ENCODE results near the gene NTMT2.
"Not testable (repeated sequence)": the region's sequence is repeated elsewhere in the genome, so short reads cannot be mapped to it uniquely, and the experiment has no call there.

Gene NTMT2

DNA sequence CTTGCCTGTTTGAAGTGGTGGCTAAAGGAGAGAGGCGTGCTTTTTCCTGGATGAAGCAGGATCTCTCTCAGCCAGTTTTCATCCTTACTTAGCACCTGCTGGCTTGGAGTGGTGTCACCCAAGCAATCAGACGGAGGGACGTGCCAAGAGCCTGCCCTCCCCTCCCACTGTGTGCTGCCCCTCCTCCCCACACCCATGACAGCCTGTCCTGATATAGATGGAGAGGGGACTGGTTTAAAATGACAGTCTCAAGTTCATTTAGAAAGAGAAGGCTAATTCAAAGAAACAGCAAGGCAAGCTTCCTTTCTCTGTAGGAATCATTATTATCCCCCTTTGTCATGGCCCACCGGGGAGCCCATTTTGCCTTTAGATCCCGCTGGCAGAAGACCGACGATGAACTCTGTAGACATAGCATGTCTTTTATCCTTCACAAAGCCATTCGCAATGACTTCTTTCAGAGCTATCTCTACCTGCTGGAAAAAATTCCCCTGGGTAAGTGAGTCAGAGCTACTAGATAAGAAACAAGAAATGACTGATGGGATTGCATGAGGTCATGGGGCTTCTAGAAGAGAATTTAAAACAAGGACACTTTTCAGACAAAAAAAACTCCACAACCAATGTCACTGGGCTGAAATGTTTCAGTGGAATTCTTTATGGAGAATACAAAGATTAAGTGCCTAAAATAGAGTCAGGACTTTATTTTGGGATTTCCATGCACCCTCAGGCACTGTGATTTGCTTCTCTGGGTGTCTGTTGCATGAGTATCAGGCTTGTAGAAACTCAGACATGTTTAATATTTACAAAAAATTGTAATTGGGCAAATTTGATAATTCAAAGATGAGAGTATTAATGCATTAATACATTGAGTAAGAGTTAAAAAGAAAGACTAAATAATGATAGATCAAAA is at the start of gene NTMT2:
TSS of gene NTMT2 (plus strand) at position 190 of the 907 bp plus-strand sequence. CDS start at position 339, 149 bp downstream.
- no peak for DNase-seq

DNA sequence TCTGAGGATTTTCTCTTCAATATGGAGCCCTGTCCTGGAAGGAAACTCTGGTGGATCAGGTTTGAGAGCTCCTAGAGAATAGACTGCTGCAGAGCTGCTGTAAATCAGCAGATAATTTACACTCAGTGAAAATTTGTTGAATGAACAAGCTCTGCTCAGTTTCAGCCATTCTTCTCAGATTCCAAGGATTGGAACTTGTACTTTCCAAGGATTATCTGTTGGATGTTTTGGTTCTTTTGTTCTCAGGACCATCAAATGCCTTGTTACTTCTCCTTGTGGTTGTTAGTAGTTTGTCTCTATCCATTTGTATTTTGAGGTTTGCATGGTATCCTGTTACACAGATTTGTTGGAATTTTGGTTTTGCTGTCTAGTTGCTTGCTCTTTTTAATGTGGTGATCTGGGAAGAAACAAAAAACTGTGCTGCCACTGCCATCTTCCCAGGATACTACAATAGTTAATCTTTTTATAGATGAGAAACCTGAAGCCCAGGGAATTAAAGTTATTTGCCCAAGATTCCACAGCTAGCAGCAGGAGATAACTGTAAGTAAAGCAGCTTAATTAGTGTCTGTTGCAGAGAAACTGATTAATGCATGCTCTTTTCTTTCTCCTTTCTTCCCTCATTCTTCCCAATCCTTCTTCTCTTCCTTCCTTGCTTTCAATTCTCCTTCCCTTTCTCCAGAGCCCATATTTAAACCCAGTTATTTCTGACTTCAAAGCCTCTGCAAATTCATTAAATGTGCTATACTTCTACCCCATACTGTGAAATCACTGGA is 49.6 kb upstream of the NTMT2 start:
- no peak for DNase-seq

DNA sequence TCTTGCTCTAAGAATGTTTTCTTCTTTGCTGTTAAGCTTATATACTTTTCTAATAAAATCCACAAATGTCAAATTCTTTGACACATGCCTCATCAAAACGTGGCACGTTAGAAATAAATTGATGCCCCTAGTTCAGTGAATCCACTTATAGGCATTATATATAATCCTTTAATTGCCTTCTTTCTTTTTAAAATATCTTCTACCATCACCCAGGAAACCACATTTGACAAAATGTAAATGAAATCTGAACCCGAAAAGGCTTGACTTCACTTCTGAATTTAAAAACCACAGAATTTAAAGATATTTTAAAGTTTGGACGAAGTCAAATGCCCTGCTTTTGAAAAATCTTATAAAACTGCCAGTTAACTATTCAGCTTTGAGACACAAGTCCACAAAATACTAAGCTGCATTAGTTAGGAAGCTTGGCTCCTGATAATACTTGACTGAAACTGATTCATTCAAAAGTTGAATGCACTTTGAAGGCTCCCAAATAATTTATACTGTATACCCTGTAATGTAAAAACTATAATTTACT is 48.9 kb upstream of the NTMT2 start:
- no peak for DNase-seq

DNA sequence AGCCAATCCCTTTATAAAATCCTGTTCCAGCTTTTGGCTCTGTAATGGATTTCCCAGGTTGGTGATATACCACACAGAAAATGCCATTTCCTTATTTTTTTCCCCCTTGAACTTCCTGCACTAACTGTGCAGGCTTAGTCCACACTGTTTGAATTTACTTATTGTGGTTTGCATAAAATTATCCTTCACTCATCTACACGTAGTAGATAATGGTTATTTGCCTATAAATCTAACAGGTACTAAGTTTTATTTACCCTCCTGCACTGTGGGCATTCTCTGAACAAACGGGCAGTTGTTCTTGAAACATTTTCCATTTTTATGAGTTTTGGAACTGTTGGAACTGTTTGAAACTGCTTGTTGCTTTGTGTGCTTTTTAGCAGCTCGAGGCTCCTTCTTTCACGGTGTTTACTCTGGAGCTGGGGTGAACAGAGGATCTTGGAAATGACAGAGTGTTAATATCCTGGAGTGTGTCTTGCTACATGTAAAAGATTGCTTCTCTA is 48.3 kb upstream of the NTMT2 start:
- DNase-seq, result no peak

DNA sequence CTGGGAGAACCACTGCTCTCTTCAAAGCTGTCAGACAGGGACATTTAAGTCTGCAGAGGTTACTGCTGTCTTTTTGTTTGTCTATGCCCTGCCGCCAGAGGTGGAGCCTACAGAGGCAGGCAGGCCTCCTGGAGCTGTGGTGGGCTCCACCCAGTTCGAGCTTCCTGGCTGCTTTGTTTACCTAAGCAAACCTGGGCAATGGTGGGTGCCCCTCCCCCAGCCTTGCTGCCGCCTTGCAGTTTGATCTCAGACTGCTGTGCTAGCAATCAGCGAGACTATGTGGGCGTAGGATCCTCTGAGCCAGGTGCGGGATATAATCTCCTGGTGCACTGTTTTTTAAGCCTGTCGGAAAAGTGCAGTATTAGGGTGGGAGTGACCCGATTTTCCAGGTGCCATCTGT is 32.6 kb upstream of the NTMT2 start:
- DNase-seq, result not testable (repeated sequence)

DNA sequence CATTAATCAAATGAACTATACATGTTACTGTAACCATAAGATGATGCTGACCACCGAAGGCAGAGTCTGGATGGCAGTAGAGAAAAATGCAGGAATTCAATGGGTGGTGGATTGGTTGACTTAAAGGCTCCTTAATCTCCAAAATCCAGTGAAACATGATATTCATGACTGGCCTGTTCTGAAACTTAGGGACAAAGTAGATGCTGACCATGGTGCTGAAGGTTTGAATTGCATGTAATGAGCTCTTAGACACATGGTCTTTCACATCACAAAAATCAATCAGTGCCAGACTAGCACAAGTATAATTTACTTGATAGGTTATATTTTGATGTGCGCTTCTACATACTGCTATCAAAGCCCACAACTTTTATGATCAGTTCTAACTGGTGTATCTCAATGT is 30.9 kb upstream of the NTMT2 start:
- DNase-seq, result no peak

DNA sequence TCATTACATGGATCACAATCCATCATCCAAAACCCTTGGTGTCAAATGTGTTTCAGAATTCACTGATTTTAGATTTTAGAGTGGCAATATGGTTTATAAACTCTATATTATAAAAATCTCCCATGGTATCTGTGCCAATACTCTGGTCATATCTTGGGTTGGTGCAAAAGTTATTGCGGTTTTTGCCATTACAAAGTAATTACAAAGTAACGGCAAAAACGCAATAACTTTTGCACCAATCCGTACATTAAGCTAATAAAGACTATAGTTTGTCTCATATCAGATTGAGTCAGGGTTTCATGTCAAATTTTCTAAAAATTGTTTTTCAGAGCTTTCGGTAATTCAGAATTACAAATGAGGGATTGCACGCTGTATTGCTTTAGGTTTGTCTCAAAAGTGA is 23.4 kb upstream of the NTMT2 start:
- DNase-seq, result no peak

DNA sequence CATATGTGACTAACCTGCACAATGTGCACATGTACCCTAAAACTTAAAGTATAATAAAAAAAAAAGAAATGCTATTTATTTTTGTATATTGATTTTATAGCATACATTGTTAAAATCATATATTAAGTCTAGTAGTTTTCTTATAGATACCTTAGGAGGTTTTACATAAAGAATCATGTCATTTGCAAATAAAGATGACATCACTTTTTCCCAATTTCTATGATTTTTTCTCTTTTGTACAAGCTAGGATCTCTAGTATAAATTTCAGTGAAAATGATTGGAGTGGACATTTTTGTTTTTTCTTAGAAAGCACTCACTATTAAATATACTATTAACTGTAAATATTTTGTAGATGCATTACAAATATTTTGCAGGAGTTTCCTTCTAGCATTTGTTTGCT is 20.5 kb upstream of the NTMT2 start:
- DNase-seq, result no peak

DNA sequence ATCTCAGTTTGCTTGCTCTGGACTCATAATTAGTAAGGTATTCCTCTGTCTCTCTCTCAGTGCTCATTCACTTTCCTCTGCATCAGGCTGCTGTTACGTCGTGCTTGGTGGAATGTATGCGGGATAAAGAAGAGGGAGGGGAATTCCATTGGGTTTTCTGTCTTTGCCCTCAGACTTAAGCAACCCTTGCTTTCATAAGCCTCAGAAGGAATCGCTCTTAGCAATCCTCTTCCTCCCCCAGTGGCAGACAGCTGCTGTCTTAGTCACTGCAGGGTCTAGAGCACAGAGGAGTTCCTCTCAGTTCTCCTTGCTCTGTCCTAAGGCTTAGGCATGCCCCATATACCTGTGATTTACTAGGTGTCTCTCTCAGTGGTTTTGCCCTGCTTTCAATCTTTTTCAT is 19.1 kb upstream of the NTMT2 start:
- no peak for DNase-seq

DNA sequence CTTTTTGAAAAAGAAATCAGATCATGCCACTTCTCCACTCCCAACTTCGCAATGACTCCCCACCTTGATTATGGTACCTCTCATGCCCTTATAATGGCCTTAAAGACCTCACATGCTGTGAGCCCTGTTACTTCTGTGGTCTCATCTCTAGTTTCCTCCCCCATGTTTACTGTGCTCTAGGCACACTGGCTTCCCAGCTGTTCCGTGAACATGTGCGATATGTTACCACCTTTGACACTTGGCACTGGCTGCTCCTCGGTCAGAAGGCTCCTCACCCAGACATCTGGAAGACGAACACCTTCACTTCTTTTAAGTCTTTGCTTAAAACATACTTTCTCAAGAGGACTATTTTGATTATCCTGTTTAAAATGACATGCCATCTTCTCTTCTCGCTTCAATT is 14.3 kb upstream of the NTMT2 start:
- DNase-seq, result no peak

DNA sequence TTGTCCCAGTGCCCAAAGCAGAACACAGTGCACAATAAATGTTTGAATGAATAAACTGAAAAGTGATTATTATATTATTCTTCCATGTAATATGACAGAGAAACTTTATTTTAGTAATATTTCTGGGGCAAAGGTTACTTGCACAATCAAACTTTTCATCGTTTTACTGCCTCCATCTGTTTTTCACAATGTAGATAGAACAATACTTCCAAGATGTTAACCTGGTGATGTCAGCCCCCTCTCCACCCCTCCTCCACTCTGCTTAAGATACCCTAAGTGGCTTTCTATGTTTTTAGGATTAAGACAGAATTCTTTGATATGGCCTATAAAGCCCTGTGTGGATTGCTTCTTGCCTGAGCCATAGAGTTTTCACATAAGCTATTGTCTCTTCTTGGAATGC is 13.8 kb upstream of the NTMT2 start:
- no peak for DNase-seq

DNA sequence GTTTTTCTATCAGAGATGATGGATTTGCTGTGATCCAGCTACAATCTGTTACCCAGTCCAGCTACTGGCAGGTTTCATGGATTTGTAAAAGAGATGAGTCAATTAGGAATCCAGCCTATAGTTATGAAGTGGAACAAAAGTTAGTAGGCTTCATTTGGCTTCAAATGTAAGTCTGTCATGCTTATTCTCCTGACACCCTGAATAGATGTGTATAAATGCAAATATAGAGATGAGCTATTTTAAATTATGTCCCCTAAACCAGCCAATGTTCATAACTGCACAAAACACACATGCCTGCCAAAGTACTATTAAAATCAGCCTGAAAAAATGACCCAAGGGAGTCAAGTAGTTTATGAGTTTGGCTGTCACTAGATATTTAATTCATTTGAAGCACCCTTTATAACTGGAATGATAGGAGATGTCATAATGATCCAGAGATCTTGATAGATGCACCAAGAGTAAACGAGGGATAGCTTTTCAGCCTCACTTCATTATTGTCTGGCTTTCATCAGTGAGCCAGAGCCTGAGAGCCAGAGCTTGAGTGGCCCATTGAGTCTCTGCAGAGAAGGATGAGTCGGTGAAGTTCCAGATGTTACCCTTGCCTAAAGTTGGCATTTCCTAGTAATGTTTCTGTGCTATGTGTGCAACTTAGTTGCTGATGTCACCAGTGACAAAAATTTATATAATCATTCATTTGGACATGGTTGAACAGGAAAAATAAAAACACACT is 11.8 kb upstream of the NTMT2 start:
- DNase-seq, result no peak

DNA sequence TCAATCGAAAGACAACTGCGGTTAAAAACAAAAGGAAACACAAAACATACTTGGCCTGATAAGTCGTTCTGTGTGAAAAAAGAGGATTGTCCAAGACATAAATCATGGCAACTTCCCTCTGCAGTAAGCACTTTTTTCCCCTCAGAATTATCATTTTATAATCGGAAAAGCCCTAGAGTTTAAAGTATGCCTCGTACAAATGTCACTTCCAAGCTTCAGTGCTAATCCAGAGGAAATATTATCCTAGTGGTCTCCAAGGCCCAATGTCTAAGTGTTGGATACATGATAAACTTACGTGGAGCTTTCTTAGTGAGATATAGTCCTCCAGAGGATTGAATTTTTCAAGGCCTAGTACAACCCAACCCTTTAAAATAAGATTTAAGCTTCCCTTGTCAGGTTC is 11.2 kb upstream of the NTMT2 start:
- no peak for DNase-seq

DNA sequence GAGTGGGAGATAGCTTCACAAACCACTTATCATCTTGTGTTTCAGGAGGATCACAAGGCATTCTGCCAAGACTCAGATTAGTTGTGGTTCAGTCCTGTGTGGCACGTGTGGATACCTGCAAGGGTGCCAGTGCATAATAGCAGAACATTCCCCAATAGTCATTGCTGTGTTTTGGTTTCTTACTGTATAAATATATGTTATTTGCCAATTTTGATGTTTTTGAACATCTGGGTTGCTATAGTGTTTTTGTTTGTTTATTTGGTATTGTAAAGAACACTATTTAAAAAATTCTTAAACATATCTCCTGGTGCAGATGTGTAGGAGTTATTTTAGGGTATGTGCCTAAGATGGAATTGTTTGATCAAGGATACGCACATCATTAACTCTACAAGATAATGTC is 5.4 kb upstream of the NTMT2 start:
- DNase-seq, result no peak

DNA sequence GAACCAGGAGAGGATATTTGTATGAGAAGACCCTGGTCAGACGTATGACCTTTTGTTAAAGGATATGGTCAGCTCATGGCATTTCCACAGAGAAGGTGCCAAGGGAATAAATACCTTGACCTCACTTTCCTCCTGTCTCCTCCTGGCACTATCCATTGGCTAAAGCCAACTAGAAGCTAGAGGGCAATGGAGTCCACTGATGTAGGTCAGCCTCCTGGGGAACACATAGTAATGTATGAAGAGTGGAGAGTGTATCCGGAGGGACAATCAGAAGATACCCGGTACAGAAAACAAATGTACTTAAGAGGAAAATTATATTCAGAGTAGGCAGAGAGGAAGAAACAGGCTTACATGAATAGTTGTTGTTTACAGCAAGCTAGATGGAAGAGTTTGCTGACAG is 698 bp upstream of the NTMT2 start:
- DNase-seq, result no peak

DNA sequence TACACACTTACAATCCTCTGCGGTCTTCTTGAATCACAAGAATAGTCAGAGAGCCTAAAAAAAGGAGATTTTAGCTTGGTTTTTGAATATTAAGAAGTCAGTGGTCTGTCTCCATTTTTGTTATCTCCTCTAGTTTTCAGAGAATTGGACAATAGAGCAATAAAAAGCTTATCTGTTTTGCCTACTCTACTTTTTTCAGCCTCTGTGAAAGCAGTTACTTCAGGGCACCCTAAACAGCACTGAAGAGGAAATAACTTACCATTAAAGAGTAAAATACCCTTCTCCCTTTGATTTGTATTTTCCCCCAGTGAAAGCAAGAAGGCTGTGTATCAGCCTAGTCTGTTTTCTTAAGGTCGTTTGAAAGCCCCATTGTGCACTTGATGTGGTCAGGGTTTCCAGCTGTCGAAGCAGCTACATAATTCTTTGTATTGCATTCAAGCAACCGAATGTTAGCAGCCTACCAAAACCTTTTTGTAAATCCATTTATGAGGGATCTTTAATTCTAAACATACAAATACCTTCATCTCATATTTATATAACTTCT is 1.0 kb downstream of the NTMT2 start:
- DNase-seq, result no peak

DNA sequence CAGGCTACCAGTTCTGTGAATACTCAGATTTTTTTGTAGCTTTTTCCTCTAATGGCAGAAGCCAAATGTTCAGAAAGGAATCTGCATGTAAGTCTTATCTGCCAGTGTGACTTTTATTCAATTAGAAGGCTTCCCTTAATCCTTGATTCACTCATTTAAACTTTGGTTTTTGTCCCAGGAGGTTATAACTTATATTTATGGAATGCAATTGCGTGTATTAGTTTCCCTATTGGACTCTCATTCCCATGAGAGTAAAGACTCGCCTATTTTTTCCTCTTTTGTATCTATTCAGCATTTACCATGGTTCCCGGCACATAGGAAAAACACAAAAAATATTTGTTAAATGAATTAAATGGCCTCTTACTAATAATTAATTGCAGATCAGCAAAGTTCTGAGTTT is 3.5 kb downstream of the NTMT2 start:
- no peak for DNase-seq

DNA sequence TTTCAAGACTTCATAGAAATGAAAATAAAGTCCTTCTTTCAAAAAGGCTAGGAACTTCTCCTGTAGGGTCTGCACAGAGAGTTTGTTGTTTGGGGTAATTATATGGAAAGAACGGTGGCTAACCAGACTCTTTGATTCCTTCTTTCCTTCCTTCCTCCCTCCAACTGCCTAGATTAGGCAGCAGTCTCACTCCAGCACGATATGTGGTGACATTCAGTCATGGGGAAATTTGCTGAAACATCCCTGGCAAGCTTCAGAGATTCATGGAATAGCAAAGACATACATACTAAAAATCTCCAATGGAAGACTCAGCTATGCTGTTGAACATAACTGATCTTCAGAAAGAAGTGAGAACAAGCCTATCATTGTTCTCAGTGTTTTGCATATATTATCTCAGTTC is 4.3 kb downstream of the NTMT2 start:
- no peak for DNase-seq

DNA sequence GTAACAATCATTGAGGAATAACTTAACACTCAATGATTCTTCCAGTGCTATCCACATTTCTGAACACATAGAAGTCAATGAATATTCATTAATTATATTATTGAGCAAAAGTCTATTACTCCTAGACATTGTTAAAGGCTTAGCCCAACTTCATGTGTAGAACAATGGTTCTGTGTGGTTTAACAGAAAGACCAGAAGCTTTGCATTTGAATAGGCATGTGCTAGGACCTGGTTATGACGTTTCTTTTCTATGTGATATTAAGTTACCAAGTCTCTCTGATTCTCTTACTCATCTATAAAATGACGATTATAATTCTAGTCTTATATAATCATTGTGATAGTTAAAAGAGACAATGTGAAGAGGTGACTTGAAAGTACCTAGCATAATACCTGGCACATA is 5.2 kb downstream of the NTMT2 start:
- DNase-seq, result no peak

DNA sequence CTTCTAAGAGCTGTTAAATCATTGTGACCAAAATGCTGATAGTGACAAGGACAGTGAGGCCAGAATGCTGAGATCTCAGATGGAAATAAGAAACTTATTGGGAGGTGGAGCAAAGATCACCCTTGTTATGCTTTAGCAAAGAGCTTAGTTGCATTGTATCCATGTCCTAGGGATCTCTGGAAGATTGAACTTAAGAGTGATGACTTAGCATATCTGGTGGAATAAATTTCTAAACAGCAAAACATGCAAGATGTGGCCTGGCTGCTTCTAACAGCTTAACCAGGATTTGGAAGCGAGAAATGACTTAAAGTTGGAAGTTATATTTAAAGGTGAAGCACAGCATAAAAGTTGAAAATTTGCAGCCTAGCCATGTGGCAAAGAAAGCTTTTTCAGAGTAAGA is 7.7 kb downstream of the NTMT2 start:
- DNase-seq, result no peak

DNA sequence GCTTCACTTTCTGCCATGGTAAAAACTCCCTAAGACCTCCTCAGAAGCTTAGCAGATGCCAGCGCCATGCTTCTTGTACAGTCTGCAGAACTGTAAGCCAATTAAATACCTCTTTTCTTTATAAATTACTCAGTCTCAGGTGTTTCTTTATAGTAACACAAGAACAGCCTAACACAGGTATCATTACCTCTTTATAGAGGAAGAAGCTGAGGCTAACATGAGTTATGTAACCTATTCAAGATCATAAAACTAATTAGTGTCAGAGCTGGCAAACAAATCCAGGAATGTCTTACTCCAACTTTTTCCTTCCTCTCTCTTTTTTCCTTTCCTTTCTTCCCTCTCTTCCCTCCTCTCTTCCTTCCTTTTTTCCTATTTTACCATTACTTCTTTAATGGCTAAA is 9.3 kb downstream of the NTMT2 start:
- no peak for DNase-seq

DNA sequence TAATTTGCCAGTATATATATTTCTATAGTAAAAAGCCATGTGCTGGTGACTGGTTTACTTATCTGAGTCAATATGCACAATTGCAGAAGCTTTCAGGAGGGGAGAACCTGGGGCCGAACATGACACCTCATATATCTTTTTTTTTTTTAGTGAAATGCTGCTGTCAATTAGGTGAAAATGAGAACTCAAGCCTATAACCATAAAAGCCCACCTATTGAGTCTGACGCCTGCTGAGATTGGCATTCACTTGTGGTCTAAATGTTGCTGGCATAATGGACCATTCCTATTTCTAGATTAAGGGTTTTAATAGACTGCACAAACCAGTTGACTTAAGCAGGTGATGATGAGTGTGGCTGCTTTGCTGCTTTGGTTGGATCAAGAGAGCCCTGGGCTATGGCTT is 10.8 kb downstream of the NTMT2 start:
- DNase-seq, result no peak

DNA sequence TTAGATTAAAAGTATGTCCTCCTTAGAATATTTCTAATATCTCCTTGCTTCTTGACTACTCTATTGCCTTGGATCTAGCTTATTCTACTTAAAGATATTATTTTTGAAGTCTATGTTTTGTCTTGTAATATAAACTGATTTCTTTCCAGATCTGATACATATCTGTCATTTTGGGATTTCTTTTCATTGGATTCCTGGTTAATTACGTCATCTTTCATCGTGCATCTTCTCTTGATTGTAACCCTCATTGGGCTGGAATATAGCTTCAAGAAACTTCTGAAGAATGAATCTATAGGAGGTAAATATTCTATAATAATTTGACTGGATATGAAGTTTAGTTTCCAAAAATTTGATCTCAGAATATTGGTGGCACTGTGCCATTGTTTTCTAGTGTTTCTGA is 12.1 kb downstream of the NTMT2 start:
- DNase-seq, result no peak

Data from NCI-H2029 (cell line).